Activated CD4-positive, alpha-beta T cell treated with anti-CD3 and anti-CD28 coated beads for 36 hours (primary cell): ENCODE data around the gene HGS. TPM values are rescaled to one million over a fixed set of nuclear protein-coding genes. Genes with fewer than 3 reads are reported as not detected.
A peak's percentile ranks its signal among the peaks of the same experiment; 100 is the strongest.

ENCODE experiments used
- ATAC-seq: fragments of 200-7000 bp; cut with Tn5 transposase; one replicate; pipeline ENCODE4 v1.10.0; 2021; ENCODE audit warnings: mild to moderate bottlenecking, moderate library complexity
- CTCF ChIA-PET: fragments of 350-600 bp; sonication (Branson Sonifier 250); formaldehyde crosslinking; loops from one replicate; lab custom pipeline; 2021; ENCODE audit warnings: antibody characterized with exemption; lab: Charles Lee
- POLR2A ChIA-PET: fragments of 350-600 bp; sonication (Branson Sonifier 250); formaldehyde crosslinking; loops from one replicate; lab custom pipeline; 2021; ENCODE audit warnings: antibody characterized with exemption, inconsistent platforms; lab: Charles Lee
- DNase-seq: peaks from one replicate; pipeline ENCODE4 v3.0.0-alpha.2; 2020
- H3K27ac Mint-ChIP-seq: one replicate; pipeline ENCODE4 v1.8.0; 2021; ENCODE audit warnings: mixed read lengths
- H3K27me3 Mint-ChIP-seq: one replicate; pipeline ENCODE4 v1.8.0; 2021; ENCODE audit warnings: mixed read lengths
- H3K36me3 Mint-ChIP-seq: one replicate; pipeline ENCODE4 v1.8.0; 2021; ENCODE audit warnings: low read depth, mixed read lengths
- H3K4me1 Mint-ChIP-seq: one replicate; pipeline ENCODE4 v1.8.0; 2021; ENCODE audit warnings: mixed read lengths
- H3K4me3 Mint-ChIP-seq: one replicate; pipeline ENCODE4 v1.8.0; 2021; ENCODE audit warnings: mild to moderate bottlenecking, moderate library complexity, mixed read lengths
- H3K9me3 Mint-ChIP-seq: one replicate; pipeline ENCODE4 v1.8.0; 2021; ENCODE audit warnings: low read depth, mixed read lengths
- intact Hi-C, 2 experiments: fragments of 100-400 bp; cut with DNase I in 1 of 2; cut with micrococcal nuclease in 1 of 2; formaldehyde crosslinking; loops; one replicate each; pipeline versions ENCODE4 v1.14.2 to v1.15.1; 2022 to 2024; cut with DNase I, micrococcal nuclease
- total RNA-seq, 2 experiments: library from RNA; stranded (reverse); gene quantifications; one replicate each; pipeline ENCODE4 v1.2.3, GENCODE V29; 2021

The HGS gene
- total RNA-seq, 2 experiments from 2014 or later, result 100 to 102 TPM

DNA sequence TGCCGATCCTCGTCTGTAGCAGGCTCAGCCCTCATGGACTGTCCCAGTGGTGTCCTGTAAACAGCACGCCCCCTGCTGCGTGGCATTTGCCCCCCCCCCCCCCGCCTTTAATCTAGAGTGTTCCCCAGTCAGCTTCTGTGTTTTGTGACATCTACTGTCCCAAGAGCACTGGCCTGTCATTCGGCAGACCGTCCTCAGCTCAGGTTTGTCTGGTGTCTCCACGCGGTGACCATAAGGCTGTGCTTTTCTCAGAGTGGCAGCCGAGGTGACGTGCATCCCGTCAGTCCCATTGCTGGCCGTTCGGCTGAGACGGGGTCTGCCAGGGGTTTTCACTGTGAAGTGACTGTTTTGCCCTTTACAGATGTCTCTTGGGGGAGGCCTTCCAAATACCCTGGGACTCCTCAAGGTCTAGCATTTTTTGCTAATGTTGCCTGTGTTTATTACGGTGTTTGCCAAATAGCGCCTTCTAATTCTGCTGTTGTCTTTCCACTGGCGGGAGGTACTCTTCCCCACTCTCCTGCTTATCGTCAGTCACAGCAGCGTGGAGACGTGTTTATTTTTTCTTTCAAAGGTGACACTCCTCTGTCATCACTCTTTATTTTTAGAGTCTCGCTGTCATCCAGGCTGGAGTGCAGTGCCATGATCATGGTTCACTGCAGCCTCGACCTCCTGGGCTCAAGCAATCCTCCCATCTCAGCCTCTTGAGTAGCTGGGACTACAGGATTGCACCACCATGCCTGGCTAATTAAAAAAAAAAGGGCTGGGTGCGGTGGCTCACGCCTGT is 13.6 kb downstream of the HGS start:
- Mint-ChIP-seq H3K27me3 (no peaks in the 10 kb centered on the region), H3K9me3 (no peaks in the 10 kb centered on the region), H3K36me3 (peaks cover 31% of the 10 kb centered on the region), H3K4me1 (peaks cover 13% of the 10 kb centered on the region), H3K27ac (no peak overlapping the region), H3K4me3 (no peak overlapping the region)
- ATAC-seq (no peak), DNase-seq (no peak)
- CTCF ChIA-PET, result interaction anchor here (0.5 kb wide), 1 partner anchor 18 kb away, joined by 4 read pairs; no protein-coding TSS in a partner anchor
- intact Hi-C loops, result no loop called here
- POLR2A ChIA-PET, result no interaction called here

DNA sequence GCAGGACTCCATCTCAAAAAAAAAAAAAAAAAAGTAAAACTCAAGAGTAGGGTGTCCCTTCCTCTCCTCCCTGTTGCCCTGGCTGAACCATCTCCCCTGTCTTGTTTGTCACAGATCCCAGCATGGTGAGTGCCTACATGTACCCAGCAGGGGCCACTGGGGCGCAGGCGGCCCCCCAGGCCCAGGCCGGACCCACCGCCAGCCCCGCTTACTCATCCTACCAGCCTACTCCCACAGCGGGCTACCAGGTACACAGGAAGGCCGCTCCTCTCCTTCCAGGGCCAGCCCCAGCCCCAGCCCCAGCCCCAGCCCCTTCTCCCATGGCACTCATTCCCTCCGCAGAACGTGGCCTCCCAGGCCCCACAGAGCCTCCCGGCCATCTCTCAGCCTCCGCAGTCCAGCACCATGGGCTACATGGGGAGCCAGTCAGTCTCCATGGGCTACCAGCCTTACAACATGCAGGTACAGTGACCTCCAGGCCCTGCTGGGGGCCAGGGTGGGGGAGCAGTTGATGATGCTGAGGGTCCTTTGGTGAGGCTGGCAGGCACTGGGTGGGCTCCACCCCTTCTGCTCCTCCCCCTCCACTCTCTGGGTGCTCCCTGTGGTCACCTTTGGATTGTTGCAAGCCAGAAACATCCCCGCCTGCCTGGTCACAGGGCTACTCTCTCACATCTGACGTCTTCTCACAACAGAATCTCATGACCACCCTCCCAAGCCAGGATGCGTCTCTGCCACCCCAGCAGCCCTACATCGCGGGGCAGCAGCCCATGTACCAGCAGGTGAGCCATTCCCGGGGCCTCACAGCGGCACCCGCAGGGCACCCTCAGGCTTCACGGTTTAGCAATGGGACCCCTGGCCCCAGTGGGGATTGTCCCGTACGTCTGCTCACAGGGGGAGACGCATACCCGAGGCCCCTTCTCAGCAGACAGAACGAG is 16.8 kb downstream of the HGS start:
- peaks cover 20% of the 10 kb centered on the region for H3K4me1 Mint-ChIP-seq
- H3K4me3 Mint-ChIP-seq, result peak overlapping the region; percentile 86
- H3K27ac Mint-ChIP-seq, result peak overlapping the region; percentile 29

DNA sequence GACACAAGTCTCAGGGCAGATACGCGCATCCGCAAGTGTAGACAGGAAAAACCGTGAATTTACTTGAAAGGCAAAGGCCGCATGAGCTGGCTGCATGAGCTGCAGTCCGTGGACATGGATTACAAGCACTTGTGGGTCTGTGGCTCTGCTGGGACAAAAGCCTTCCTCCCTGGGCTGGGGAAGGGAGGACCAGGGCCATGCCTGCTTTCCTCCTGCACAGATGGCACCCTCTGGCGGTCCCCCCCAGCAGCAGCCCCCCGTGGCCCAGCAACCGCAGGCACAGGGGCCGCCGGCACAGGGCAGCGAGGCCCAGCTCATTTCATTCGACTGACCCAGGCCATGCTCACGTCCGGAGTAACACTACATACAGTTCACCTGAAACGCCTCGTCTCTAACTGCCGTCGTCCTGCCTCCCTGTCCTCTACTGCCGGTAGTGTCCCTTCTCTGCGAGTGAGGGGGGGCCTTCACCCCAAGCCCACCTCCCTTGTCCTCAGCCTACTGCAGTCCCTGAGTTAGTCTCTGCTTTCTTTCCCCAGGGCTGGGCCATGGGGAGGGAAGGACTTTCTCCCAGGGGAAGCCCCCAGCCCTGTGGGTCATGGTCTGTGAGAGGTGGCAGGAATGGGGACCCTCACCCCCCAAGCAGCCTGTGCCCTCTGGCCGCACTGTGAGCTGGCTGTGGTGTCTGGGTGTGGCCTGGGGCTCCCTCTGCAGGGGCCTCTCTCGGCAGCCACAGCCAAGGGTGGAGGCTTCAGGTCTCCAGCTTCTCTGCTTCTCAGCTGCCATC is 17.7 kb downstream of the HGS start:
- Mint-ChIP-seq H3K27me3 (no peaks in the 10 kb centered on the region), H3K4me3 (peak overlapping the region; percentile 86), H3K27ac (peak overlapping the region; percentile 97), H3K36me3 (peaks cover 53% of the 10 kb centered on the region), H3K4me1 (peaks cover 24% of the 10 kb centered on the region), H3K9me3 (no peaks in the 10 kb centered on the region)
- DNase-seq (peak; percentile 48), ATAC-seq (peak; percentile 30)
- ChIA-PET CTCF (no interaction called here), POLR2A (interaction anchor here (1.4 to 2.8 kb wide), 3 partner anchors 11 to 36 kb away, joined by 6 to 24 read pairs (median 10); partner anchors contain the start of genes ARL16, HGS and SLC25A10)
- intact Hi-C loops, result loop anchor here (2.0 to 5.0 kb wide), 3 partner anchors 34 to 189 kb away; partner anchors contain the start of genes ALYREF (in 1 of the 2), ANAPC11 (in 1 of the 2), CCDC137 (in 1 of the 2) and NPLOC4 (in 1 of the 2)

More for the DNA sequence above, 16.8 kb downstream of the HGS start:
- POLR2A ChIA-PET, result interaction anchor here (0.7 to 2.8 kb wide), 2 partner anchors 17 to 79 kb away, joined by 4 to 24 read pairs; partner anchors contain the start of genes ARL16 and HGS
- no peak for DNase-seq
- intact Hi-C loops, result loop anchor here in 1 of 2 experiments (5.0 kb wide), 1 partner anchor 33 kb away; the partner anchor contains the start of genes CCDC137 and OXLD1
- ATAC-seq, result no peak
- Mint-ChIP-seq H3K36me3 (peaks cover 46% of the 10 kb centered on the region), H3K27me3 (no peaks in the 10 kb centered on the region), H3K9me3 (no peaks in the 10 kb centered on the region)
- CTCF ChIA-PET, result interaction anchor here (0.6 kb wide), 1 partner anchor 1145 kb away, joined by 4 read pairs; no protein-coding TSS in a partner anchor

DNA sequence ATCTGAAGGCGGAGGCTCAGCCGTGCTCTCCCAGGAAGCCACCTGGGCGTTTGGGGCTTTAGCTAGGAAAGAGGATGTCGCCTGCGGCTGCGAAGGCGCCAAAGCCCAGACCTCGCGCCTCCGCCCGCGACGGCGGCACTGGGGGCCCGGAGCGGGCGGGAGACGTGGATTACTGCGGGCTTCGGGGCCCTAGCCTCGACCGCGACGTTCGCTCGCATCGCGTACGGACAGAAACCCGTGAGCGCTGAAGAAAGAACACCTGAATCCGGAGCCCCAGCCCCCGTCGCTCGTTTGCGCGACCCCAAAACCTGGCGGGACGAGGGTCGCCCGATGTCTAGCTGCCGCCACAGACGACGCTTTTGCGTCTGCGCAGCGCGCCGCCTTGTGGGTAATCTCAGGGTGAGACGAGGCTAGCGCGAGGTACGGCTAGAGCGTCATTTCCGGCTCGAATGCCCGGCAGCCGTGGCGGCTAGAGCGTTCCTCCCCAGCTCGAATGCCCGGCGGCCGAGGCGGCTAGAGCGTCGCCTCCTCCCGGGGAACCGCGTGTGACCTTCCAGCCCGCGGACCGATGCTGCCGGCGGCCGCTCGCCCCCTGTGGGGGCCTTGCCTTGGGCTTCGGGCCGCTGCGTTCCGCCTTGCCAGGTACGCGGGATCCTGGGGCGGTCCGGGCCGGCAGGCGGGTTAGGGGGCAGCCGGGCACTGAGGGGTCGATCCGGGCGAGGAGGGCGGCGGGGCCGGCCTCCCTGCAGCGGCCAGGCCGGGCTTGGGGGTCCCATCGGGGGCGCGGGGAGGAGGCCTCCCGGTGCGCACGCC is 19.3 kb downstream of the HGS start, which contains the start of gene MRPL12:
MRPL12 (plus strand) TSS at position 434 of the 813 bp plus-strand sequence; CDS start at position 569, 135 bp downstream.
- DNase-seq (peak; percentile 95), ATAC-seq (peak; percentile 89)
- Mint-ChIP-seq H3K4me3 (peak within 1 kb of the TSS; percentile 86), H3K36me3 (peaks cover 52% of the 10 kb centered on the region), H3K4me1 (peaks cover 24% of the 10 kb centered on the region), H3K27ac (peak within 1 kb of the TSS; percentile 97), H3K9me3 (no peaks in the 10 kb centered on the region), H3K27me3 (no peaks in the 10 kb centered on the region)
- intact Hi-C loops, result loop anchor here (1.0 to 5.0 kb wide), 12 partner anchors 8 to 334 kb away; partner anchors contain the start of genes CCDC137 (in 2 of the 2), OXLD1 (in 2 of the 2), ALYREF (in 1 of the 2) and ANAPC11 (in 1 of the 2)
- ChIA-PET CTCF (interaction anchor here (0.6 to 1.2 kb wide), 2 partner anchors 20 to 597 kb away, joined by 4 to 5 read pairs; partner anchors contain the start of genes ARL16 and HGS), POLR2A (interaction anchor here (0.6 to 2.8 kb wide), 8 partner anchors 9 to 159 kb away, joined by 3 to 24 read pairs (median 4); partner anchors contain the start of genes ARL16, CCDC137, FAAP100 and HGS)

DNA sequence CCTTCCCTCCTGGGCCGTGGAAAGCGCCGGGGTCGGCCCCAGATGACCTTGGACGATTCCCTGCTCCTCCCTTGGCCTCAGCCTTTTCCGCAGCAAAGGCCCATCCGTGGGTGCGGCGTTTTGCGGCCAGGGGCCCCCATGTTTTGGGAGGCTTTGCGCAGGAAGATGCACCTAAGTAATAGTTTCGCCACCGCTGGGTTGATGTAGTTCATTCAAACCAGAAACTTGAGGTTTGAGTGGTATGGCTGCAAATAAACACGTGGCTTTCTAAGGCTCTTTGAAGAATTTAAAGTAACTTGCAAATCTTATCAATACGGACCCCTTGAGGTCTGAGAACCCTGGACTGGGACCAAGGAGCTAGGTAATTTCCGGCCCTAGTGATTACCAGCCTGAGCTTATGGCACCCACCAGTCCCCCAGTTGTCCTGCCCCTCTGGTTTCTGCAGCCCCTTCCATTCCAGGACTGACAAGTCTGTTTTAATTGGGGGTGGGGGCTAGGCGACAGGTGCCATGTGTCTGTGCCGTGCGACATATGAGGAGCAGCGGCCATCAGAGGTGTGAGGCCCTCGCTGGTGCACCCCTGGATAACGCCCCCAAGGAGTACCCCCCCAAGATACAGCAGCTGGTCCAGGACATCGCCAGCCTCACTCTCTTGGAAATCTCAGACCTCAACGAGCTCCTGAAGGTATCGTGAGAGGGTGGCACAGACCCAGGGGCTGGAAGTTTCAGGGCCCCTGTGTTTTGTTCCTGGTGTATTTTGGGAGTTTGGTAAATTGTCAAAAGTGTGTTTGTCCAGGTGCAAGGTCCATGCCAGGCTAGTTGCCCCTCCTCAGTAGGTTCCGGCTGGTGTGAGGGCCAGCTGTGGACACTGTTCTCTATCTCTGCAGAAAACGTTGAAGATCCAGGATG is 20.2 kb downstream of the HGS start:
- Mint-ChIP-seq H3K4me3 (peak overlapping the region; percentile 86), H3K9me3 (no peaks in the 10 kb centered on the region), H3K27me3 (no peaks in the 10 kb centered on the region), H3K4me1 (peaks cover 24% of the 10 kb centered on the region), H3K27ac (peak overlapping the region; percentile 74), H3K36me3 (peaks cover 46% of the 10 kb centered on the region)
- DNase-seq, result peak; percentile 46
- ChIA-PET POLR2A (interaction anchor here (0.6 to 2.8 kb wide), 7 partner anchors 9 to 333 kb away, joined by 3 to 24 read pairs (median 4); partner anchors contain the start of genes ARL16, CCDC137, FAAP100 and HGS), CTCF (interaction anchor here (0.6 to 1.2 kb wide), 2 partner anchors 20 to 596 kb away, joined by 4 to 5 read pairs; partner anchors contain the start of genes ARL16 and HGS)
- ATAC-seq, result no peak
- intact Hi-C loops, result loop anchor here (1.0 to 5.0 kb wide), 12 partner anchors 7 to 333 kb away; partner anchors contain the start of genes CCDC137 (in 2 of the 2), OXLD1 (in 2 of the 2), ALYREF (in 1 of the 2) and ANAPC11 (in 1 of the 2)

DNA sequence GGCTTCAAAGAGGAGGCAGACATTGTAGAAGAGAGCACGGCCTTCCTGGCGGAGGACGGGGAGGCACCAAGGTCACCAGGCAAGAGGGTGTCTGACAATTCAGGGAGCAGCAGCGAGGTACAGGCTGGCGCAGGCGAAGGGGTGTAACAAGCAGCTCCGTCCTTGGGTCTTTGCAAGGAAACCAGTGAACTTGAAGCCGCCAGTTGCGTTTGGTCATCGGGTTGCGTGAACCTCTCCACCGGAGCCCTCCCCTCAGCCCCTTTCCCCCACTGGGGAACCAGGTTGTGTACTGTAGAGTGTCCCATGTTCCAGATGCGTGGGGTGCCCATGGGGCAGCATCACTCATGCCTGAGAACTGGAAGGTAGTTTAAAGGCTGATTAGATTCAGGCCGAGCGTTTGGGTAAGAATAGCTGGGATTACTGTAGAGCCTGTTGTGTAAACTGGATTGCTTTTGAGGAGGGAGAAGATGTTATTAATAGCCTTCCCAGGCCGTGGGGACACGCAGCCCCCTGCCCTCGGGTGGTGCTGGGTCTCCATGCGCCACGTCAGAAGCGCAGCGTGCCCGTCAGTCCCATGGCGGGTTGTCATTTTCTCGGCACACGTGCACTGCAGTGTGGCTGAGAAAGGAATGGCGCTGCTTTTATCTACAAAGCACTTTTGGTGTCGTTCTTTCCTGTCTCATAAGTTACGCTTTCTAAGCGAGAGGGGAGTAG is 21.9 kb downstream of the HGS start:
- POLR2A ChIA-PET, result no interaction called here
- H3K9me3 Mint-ChIP-seq, result no peaks in the 10 kb centered on the region
- no peaks in the 10 kb centered on the region for H3K27me3 Mint-ChIP-seq
- H3K27ac Mint-ChIP-seq, result peak overlapping the region; percentile 47
- peak overlapping the region; percentile 15 for H3K4me3 Mint-ChIP-seq
- DNase-seq (no peak), ATAC-seq (no peak)
- intact Hi-C loops, result no loop called here
- peaks cover 44% of the 10 kb centered on the region for H3K36me3 Mint-ChIP-seq
- CTCF ChIA-PET, result no interaction called here
- peaks cover 32% of the 10 kb centered on the region for H3K4me1 Mint-ChIP-seq

DNA sequence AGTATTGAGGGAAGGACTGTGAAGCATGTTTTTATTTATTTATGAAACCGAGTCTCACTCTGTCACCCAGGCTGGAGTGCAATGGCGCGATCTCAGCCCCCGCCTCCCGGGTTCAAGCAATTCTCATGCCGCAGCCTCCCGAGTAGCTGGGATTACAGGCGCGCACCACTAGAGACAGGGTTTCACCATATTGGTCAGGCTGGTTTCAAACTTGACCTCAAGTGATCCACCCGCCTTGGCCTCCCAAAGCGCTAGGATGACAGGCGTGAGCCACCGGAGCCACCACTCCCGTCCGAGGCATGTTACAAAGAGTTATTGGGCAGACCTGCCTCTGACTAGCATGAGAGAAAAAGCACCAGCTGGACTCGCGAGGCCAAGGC is 22.4 kb downstream of the HGS start:
- Mint-ChIP-seq H3K9me3 (no peaks in the 10 kb centered on the region), H3K4me3 (no peak overlapping the region), H3K36me3 (peaks cover 40% of the 10 kb centered on the region), H3K27me3 (no peaks in the 10 kb centered on the region), H3K27ac (no peak overlapping the region), H3K4me1 (peaks cover 32% of the 10 kb centered on the region)
- ChIA-PET CTCF (interaction anchor here (0.7 kb wide), 1 partner anchor 187 kb away, joined by 3 read pairs; no protein-coding TSS in a partner anchor), POLR2A (no interaction called here)
- ATAC-seq (no peak), DNase-seq (no peak)
- intact Hi-C loops, result no loop called here

DNA sequence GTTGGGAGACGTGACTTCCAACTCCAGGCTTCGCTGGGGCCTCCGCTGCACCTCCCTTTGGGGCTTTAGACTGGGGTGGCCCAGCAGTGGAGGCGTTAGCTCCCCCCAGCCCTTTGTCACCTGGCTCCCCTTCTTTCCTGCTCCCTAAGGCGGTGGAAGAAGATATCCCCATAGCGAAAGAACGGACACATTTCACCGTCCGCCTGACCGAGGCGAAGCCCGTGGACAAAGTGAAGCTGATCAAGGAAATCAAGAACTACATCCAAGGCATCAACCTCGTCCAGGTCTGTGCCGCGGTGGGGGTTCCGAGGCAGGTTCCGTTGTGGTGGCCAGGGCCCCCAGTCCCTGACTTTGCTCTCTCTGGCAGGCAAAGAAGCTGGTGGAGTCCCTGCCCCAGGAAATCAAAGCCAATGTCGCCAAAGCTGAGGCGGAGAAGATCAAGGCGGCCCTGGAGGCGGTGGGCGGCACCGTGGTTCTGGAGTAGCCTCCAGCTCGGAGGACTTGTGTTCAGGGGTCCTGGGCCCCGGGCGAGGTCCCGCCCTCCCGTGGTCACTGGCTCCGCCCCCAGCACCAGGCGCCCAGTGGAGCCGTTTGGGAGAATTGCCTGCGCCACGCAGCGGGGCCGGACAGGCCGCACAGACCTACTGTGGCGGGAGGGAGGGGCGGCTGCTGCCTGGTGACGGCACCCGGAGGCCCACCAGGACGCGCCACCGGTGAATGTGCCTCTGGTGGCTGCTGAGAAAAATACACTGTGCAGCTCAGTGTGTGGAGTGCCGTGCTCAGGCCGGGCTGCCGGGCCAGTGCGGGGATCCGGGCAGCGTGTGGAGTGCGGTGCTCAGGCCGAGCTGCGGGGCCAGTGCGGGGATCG is 23.2 kb downstream of the HGS start:
- ATAC-seq (no peak), DNase-seq (no peak)
- no peaks in the 10 kb centered on the region for H3K9me3 Mint-ChIP-seq
- CTCF ChIA-PET, result interaction anchor here (0.7 kb wide), 1 partner anchor 188 kb away, joined by 3 read pairs; no protein-coding TSS in a partner anchor
- H3K36me3 Mint-ChIP-seq, result peaks cover 35% of the 10 kb centered on the region
- POLR2A ChIA-PET, result interaction anchor here (0.6 kb wide), 1 partner anchor 11 kb away, joined by 3 read pairs; no protein-coding TSS in a partner anchor
- no peak overlapping the region for H3K27ac Mint-ChIP-seq
- H3K4me1 Mint-ChIP-seq, result peaks cover 30% of the 10 kb centered on the region
- no peaks in the 10 kb centered on the region for H3K27me3 Mint-ChIP-seq
- H3K4me3 Mint-ChIP-seq, result no peak overlapping the region
- intact Hi-C loops, result no loop called here
